H9 (cell line): ENCODE data around the gene HMGCS2. TPM values are rescaled to one million over a fixed set of nuclear protein-coding genes. Genes with fewer than 3 reads are reported as not detected.
"Not testable (repeated sequence)": the region's sequence is repeated elsewhere in the genome, so short reads cannot be mapped to it uniquely, and the experiment has no call there.

ENCODE experiments used
- DNase-seq: peaks from one replicate; pipeline ENCODE4 v3.0.0-alpha.2; 2017
- H2AFZ ChIP-seq: one replicate; pipeline ENCODE4 v1.6.1; 2013; ENCODE audit warnings: mild to moderate bottlenecking, low read length, control low read depth, moderate library complexity
- H2AK5ac ChIP-seq: 2 replicates; pipeline ENCODE4 v1.6.1; 2013; ENCODE audit warnings: low read length, control low read depth, mixed read lengths; ENCODE audit not compliant: insufficient read length
- H2BK120ac ChIP-seq: one replicate; pipeline ENCODE4 v1.6.1; 2013; ENCODE audit warnings: low read depth, mild to moderate bottlenecking, low read length, control low read depth, inconsistent platforms; ENCODE audit not compliant: poor library complexity, severe bottlenecking
- H2BK12ac ChIP-seq: 2 replicates; pipeline ENCODE4 v1.6.1; 2013; ENCODE audit warnings: low read length, control low read depth, mixed read lengths, low read depth; ENCODE audit not compliant: insufficient read length
- H2BK15ac ChIP-seq: 2 replicates; pipeline ENCODE4 v1.6.1; 2013; ENCODE audit warnings: low read depth, low read length, control low read depth
- H2BK20ac ChIP-seq: one replicate; pipeline ENCODE4 v1.6.1; 2013; ENCODE audit warnings: low read depth, mild to moderate bottlenecking, low read length, control low read depth, inconsistent platforms; ENCODE audit not compliant: poor library complexity, severe bottlenecking
- H2BK5ac ChIP-seq: 2 replicates; pipeline ENCODE4 v1.6.1; 2013; ENCODE audit warnings: low read length, control low read depth, mixed read lengths; ENCODE audit not compliant: insufficient read length
- H3K14ac ChIP-seq: 2 replicates; pipeline ENCODE4 v1.6.1; 2013; ENCODE audit warnings: low read length, control low read depth; ENCODE audit not compliant: insufficient read depth
- H3K18ac ChIP-seq: 2 replicates; pipeline ENCODE4 v1.6.1; 2013; ENCODE audit warnings: low read depth, mild to moderate bottlenecking, mixed read lengths, low read length, control low read depth; ENCODE audit not compliant: insufficient read length
- H3K23ac ChIP-seq: 2 replicates; pipeline ENCODE4 v1.6.1; 2013; ENCODE audit warnings: low read length, control low read depth, mixed read lengths, low read depth; ENCODE audit not compliant: insufficient read length
- H3K23me2 ChIP-seq: 2 replicates; pipeline ENCODE4 v1.6.1; 2013; ENCODE audit warnings: low read depth, mild to moderate bottlenecking, mixed read lengths, low read length, control low read depth; ENCODE audit not compliant: insufficient read length, poor library complexity, severe bottlenecking
- H3K27ac ChIP-seq: 2 replicates; pipeline ENCODE4 v1.5.1; 2013; ENCODE audit warnings: low read length, control low read depth, mixed read lengths, low read depth; ENCODE audit not compliant: insufficient read length
- H3K27me3 ChIP-seq: 2 replicates; pipeline ENCODE4 v1.6.1; 2013; ENCODE audit warnings: low read length, control low read depth, inconsistent platforms; ENCODE audit not compliant: insufficient read depth
- H3K4ac ChIP-seq: 2 replicates; pipeline ENCODE4 v1.6.1; 2013; ENCODE audit warnings: low read depth, mild to moderate bottlenecking, control low read depth, inconsistent platforms, low read length, moderate library complexity
- H3K4me1 ChIP-seq: 2 replicates; pipeline ENCODE4 v1.6.1; 2013; ENCODE audit warnings: low read length, control low read depth, inconsistent platforms; ENCODE audit not compliant: insufficient read depth
- H3K4me2 ChIP-seq: 2 replicates; pipeline ENCODE4 v1.6.1; 2013; ENCODE audit warnings: low read length, control low read depth, mixed read lengths; ENCODE audit not compliant: insufficient read length, insufficient read depth
- H3K56ac ChIP-seq: 2 replicates; pipeline ENCODE4 v1.6.1; 2013; ENCODE audit warnings: low read depth, mild to moderate bottlenecking, mixed read lengths, low read length, control low read depth; ENCODE audit not compliant: insufficient read length
- H3K79me1 ChIP-seq: 2 replicates; pipeline ENCODE4 v1.6.1; 2013; ENCODE audit warnings: low read depth, mild to moderate bottlenecking, moderate library complexity, low read length, control low read depth, inconsistent platforms; ENCODE audit not compliant: insufficient read depth, poor library complexity, severe bottlenecking
- H3K79me2 ChIP-seq: 2 replicates; pipeline ENCODE4 v1.6.1; 2013; ENCODE audit warnings: low read length, control low read depth, inconsistent platforms; ENCODE audit not compliant: insufficient read depth
- H3K9ac ChIP-seq: 2 replicates; pipeline ENCODE4 v1.6.1; 2013; ENCODE audit warnings: low read length, control low read depth, mixed read lengths; ENCODE audit not compliant: insufficient read length; ENCODE audit errors: extremely low read depth
- H3K9me3 ChIP-seq: one replicate; pipeline ENCODE4 v1.6.1; 2013; ENCODE audit warnings: low read depth, low read length, inconsistent platforms; ENCODE audit not compliant: control insufficient read depth
- H3T11ph ChIP-seq: one replicate; pipeline ENCODE4 v1.6.1; 2013; ENCODE audit warnings: mild to moderate bottlenecking, low read length, control low read depth, inconsistent platforms
- H4K20me1 ChIP-seq: one replicate; pipeline ENCODE4 v1.6.1; 2013; ENCODE audit not compliant: control insufficient read depth, insufficient read length, insufficient read depth
- H4K5ac ChIP-seq: 2 replicates; pipeline ENCODE4 v1.6.1; 2013; ENCODE audit warnings: low read depth, mild to moderate bottlenecking, mixed read lengths, low read length, control low read depth; ENCODE audit not compliant: insufficient read length
- H4K8ac ChIP-seq: replicated peaks from 2 replicates; pipeline ENCODE4 v1.6.1; 2013; ENCODE audit warnings: low read length, control low read depth, mixed read lengths, low read depth; ENCODE audit not compliant: insufficient read length
- H4K91ac ChIP-seq: 2 replicates; pipeline ENCODE4 v1.6.1; 2013; ENCODE audit warnings: low read depth, mild to moderate bottlenecking, moderate library complexity, mixed read lengths, low read length, control low read depth; ENCODE audit not compliant: insufficient read length
- H3K27ac Mint-ChIP-seq, 3 experiments: 2 replicates in 2 of 3; 3 replicates in 1 of 3; pipeline ENCODE4 v1.8.0; 2020 to 2021; ENCODE audit warnings: mixed read lengths in 3 of 3, mild to moderate bottlenecking in 1 of 3, moderate library complexity in 1 of 3
- H3K27me3 Mint-ChIP-seq: 2 replicates; pipeline ENCODE4 v1.8.0; 2021; ENCODE audit warnings: low read depth, mild to moderate bottlenecking, moderate library complexity, mixed read lengths
- H3K36me3 Mint-ChIP-seq, 3 experiments: 2 replicates in 2 of 3; 3 replicates in 1 of 3; pipeline ENCODE4 v1.8.0; 2020 to 2021; ENCODE audit warnings: low read depth in 3 of 3, mixed read lengths in 3 of 3; ENCODE audit not compliant: insufficient read depth in 1 of 3
- H3K4me1 Mint-ChIP-seq, 2 experiments: 2 replicates each; pipeline ENCODE4 v1.8.0; 2020; ENCODE audit warnings: mixed read lengths in 2 of 2
- H3K4me3 Mint-ChIP-seq, 2 experiments: 2 replicates in 1 of 2; 3 replicates in 1 of 2; pipeline ENCODE4 v1.8.0; 2020 to 2021; ENCODE audit warnings: mild to moderate bottlenecking in 2 of 2, mixed read lengths in 2 of 2, moderate library complexity in 1 of 2
- H3K9me3 Mint-ChIP-seq, 2 experiments: 2 replicates in 1 of 2; 3 replicates in 1 of 2; pipeline ENCODE4 v1.8.0; 2020; ENCODE audit warnings: mild to moderate bottlenecking in 2 of 2, mixed read lengths in 2 of 2, moderate library complexity in 1 of 2
- WGBS: extraction: QIAGEN DNeasy Blood & Tissue Kit; methylation state at CpG from one replicate; pipeline ENCODE4 v1.1.7; 2013; ENCODE audit warnings: missing lambda C conversion rate, low lambda C conversion rate, mixed read lengths; ENCODE audit not compliant: insufficient read length; ENCODE audit errors: extremely low coverage; 5-methylcytosine and 5-hydroxymethylcytosine counted together
- total RNA-seq: library from RNA; stranded (reverse); gene quantifications from 2 replicates; pipeline ENCODE4 v1.2.1, GENCODE V29; 2021

Gene HMGCS2
- total RNA-seq, 1 experiment from 2014 or later: not detected

DNA sequence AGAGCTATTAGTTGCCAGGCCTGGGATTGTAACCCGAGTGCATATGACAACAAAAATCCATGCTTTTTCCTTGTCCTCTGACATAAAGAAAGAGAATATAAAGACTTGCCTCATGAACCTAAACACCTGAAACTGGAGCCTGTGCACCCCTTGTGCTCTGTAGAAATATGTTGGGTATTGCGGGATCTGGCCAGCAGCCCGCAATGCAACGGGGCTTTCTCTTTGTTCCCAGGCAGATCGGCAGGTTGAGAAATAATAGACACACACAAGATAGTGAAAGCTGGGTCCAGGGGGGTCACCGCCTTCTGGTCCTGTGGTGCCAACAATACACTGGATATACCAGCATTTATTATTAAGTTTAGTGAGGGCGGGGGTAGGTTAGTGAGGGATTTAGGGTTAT is 17.3 kb upstream of the HMGCS2 start:
- not testable (repeated sequence) for H3K4me1 Mint-ChIP-seq, H3K4me1 ChIP-seq, H2AFZ ChIP-seq, H2BK120ac ChIP-seq, H3K79me1 ChIP-seq, H3K79me2 ChIP-seq, H3K27ac Mint-ChIP-seq, H3K14ac ChIP-seq, H2BK15ac ChIP-seq, H4K91ac ChIP-seq, H3K9me3 Mint-ChIP-seq, H3K4ac ChIP-seq, H4K5ac ChIP-seq, H3K4me3 Mint-ChIP-seq, H3K23me2 ChIP-seq, H2BK20ac ChIP-seq, H2BK5ac ChIP-seq, H3K27ac ChIP-seq, H3K18ac ChIP-seq, DNase-seq, H3T11ph ChIP-seq, H3K9me3 ChIP-seq, H3K4me2 ChIP-seq, H4K20me1 ChIP-seq, H3K23ac ChIP-seq, H3K9ac ChIP-seq, H2BK12ac ChIP-seq, H4K8ac ChIP-seq, H3K36me3 Mint-ChIP-seq, H3K27me3 Mint-ChIP-seq, H2AK5ac ChIP-seq, H3K27me3 ChIP-seq, H3K56ac ChIP-seq
- WGBS: no CpG with 5 or more reads among the region's 7 CpGs
